HepG2 (cell line): ENCODE measurements around the gene GPT2. TPM values are rescaled to one million over a fixed set of nuclear protein-coding genes. Genes with fewer than 3 reads are reported as not detected.

Experiments used
- ATAC-seq: fragments of 200-7000 bp; cut with Tn5 transposase; 3 replicates; pipeline ENCODE4 v1.9.1; 2020; ENCODE audit warnings: mild to moderate bottlenecking, moderate library complexity
- BruUV-seq: library from RNA; stranded (reverse); fragments of 400-500 nt; replicated peaks from 2 replicates; lab custom pipeline; 2021; lab: Mats Ljungman, UMichigan
- CTCF ChIA-PET: fragments of 300-600 bp; formaldehyde crosslinking; extraction: SDS; loops from one replicate; lab custom pipeline; 2021; ENCODE audit warnings: low total read pairs, inconsistent platforms, low intra/inter-chr PET ratio; lab: Yijun Ruan, JAX
- POLR2A ChIA-PET: fragments of 350-600 bp; sonication (Branson Sonifier 250); formaldehyde crosslinking; loops from one replicate; lab custom pipeline; 2020; ENCODE audit warnings: antibody characterized with exemption, inconsistent platforms; lab: Yijun Ruan, JAX
- DNase-seq: peaks from one replicate; pipeline ENCODE4 v3.0.0-alpha.2; 2015; ENCODE audit warnings: low spot score
- FAIRE-seq: peaks from 3 replicates; lab custom pipeline; 2011; peaks lifted over from hg19 to GRCh38; lab: Jason Lieb, UNC
- H2AFZ ChIP-seq: one replicate; pipeline ENCODE4 v1.6.1; 2011; ENCODE audit warnings: low read length, inconsistent platforms
- H3K27ac ChIP-seq: fragments of 300-600 bp; 3 replicates; pipeline ENCODE4 v1.8.0; 2011; ENCODE audit warnings: mixed run types, mild to moderate bottlenecking, mixed read lengths, low read length, inconsistent platforms; ENCODE audit not compliant: insufficient read depth; ENCODE audit errors: extremely low read length
- H3K27me3 ChIP-seq, 2 experiments: fragments of 200-600 bp in 1 of 2; 2 replicates in 1 of 2; 3 replicates in 1 of 2; pipeline versions ENCODE4 v1.6.0 to v1.8.0; 2011; ENCODE audit warnings: low read length in 2 of 2, mild to moderate bottlenecking in 2 of 2, moderate library complexity in 2 of 2, inconsistent platforms in 1 of 2; ENCODE audit not compliant: insufficient read depth in 2 of 2, control insufficient read depth in 1 of 2
- H3K36me3 ChIP-seq, 2 experiments: fragments of 200-600 bp in 1 of 2; replicated peaks in 1 of 2; 2 replicates in 1 of 2; 3 replicates in 1 of 2; pipeline versions ENCODE4 v1.5.1 to v1.8.0; 2011; ENCODE audit warnings: low read length in 2 of 2, inconsistent platforms in 1 of 2; ENCODE audit not compliant: insufficient read depth in 2 of 2, control insufficient read depth in 1 of 2
- H3K4me1 ChIP-seq: 2 replicates; pipeline ENCODE4 v1.5.1; 2012; ENCODE audit warnings: low read length, inconsistent platforms; ENCODE audit not compliant: insufficient read depth
- H3K4me2 ChIP-seq: 2 replicates; pipeline ENCODE4 v1.6.0; 2011; ENCODE audit warnings: low read depth, low read length, inconsistent platforms
- H3K4me3 ChIP-seq, 3 experiments: fragments of 200-600 bp in 1 of 3; sonication (generic), shearing (Covaris generic) in 1 of 3; replicated peaks in 1 of 3; 2 replicates each; pipeline ENCODE4 v1.5.1; 2011 to 2016; ENCODE audit warnings: low read length in 3 of 3, inconsistent platforms in 2 of 3, low read depth in 2 of 3, mild to moderate bottlenecking in 2 of 3, control low read depth in 1 of 3, mixed read lengths in 1 of 3; ENCODE audit not compliant: insufficient read depth in 1 of 3
- H3K79me2 ChIP-seq: one replicate; pipeline ENCODE4 v1.6.1; 2011; ENCODE audit warnings: low read length, inconsistent platforms; ENCODE audit not compliant: insufficient read depth
- H3K9ac ChIP-seq: 2 replicates; pipeline ENCODE4 v1.6.0; 2011; ENCODE audit warnings: mild to moderate bottlenecking, low read depth, low read length, inconsistent platforms; ENCODE audit not compliant: insufficient read depth
- H3K9me3 ChIP-seq: 2 replicates; pipeline ENCODE4 v1.5.1; 2012; ENCODE audit warnings: mild to moderate bottlenecking, low read length
- H4K20me1 ChIP-seq: 2 replicates; pipeline ENCODE4 v1.6.0; 2011; ENCODE audit warnings: inconsistent platforms, mild to moderate bottlenecking, low read length, moderate library complexity; ENCODE audit not compliant: insufficient read depth
- AGO2 ChIP-seq: fragments of 200-400 bp; formaldehyde crosslinking; optimal IDR thresholded peaks from 2 replicates; pipeline ENCODE3; 2017; ENCODE audit warnings: mild to moderate bottlenecking, low read depth, low read length, moderate library complexity
- NFIB ChIP-seq: sonication (generic); formaldehyde crosslinking; IDR thresholded peaks from 2 replicates; pipeline ENCODE4 v1.9.0; 2021; ENCODE audit warnings: missing genetic modification reagents, mild to moderate bottlenecking, borderline replicate concordance
- NONO ChIP-seq, 2 experiments: fragments of 450-650 bp in 1 of 2; sonication (generic) in 1 of 2; formaldehyde crosslinking in 1 of 2; IDR thresholded peaks in 1 of 2; conservative IDR thresholded peaks in 1 of 2; 2 replicates each; pipeline versions ENCODE4 v1.6.1 to v1.8.0; 2017 to 2022; ENCODE audit warnings: mild to moderate bottlenecking in 1 of 2, missing genetic modification reagents in 1 of 2, moderate library complexity in 1 of 2
- POLR2A ChIP-seq, 2 experiments: IDR thresholded peaks; 2 replicates each; pipeline ENCODE4 v1.6.1; 2011; ENCODE audit warnings: low read depth in 2 of 2, low read length in 2 of 2, mild to moderate bottlenecking in 1 of 2, moderate library complexity in 1 of 2; ENCODE audit not compliant: insufficient read depth in 1 of 2
- POLR2AphosphoS2 ChIP-seq: IDR thresholded peaks from 2 replicates; pipeline ENCODE4 v1.6.1; 2011; ENCODE audit warnings: low read depth, low read length, improper control_type of control experiment
- RAD51 ChIP-seq: fragments of 450-650 bp; IDR thresholded peaks from 2 replicates; pipeline ENCODE4 v1.6.1; 2016; ENCODE audit warnings: borderline replicate concordance
- RBFOX2 ChIP-seq: fragments of 200-400 bp; formaldehyde crosslinking; IDR thresholded peaks from 2 replicates; pipeline ENCODE4 v1.6.1; 2017; ENCODE audit warnings: low read depth, mild to moderate bottlenecking, low read length
- RBM22 ChIP-seq: fragments of 200-400 bp; formaldehyde crosslinking; optimal IDR thresholded peaks from 2 replicates; pipeline ENCODE3; 2017; ENCODE audit warnings: mild to moderate bottlenecking, low read length, moderate library complexity
- SALL1 ChIP-seq: sonication (generic); formaldehyde crosslinking; IDR thresholded peaks from 2 replicates; pipeline ENCODE4 v1.8.0; 2022; ENCODE audit warnings: mild to moderate bottlenecking, missing genetic modification reagents
- TEAD2 ChIP-seq: sonication (generic); formaldehyde crosslinking; IDR thresholded peaks from 2 replicates; pipeline ENCODE4 v1.9.0; 2021; ENCODE audit warnings: missing genetic modification reagents
- ZBTB38 ChIP-seq: sonication (generic); formaldehyde crosslinking; IDR thresholded peaks from 2 replicates; pipeline ENCODE4 v1.5.1; 2020; ENCODE audit warnings: mild to moderate bottlenecking, missing genetic modification reagents
- ZNF264 ChIP-seq: sonication (generic); formaldehyde crosslinking; IDR thresholded peaks from 2 replicates; pipeline ENCODE4 v1.4.0; 2020; ENCODE audit warnings: missing genetic modification reagents
- ZNF274 ChIP-seq: sonication (generic); formaldehyde crosslinking; IDR thresholded peaks from 2 replicates; pipeline ENCODE4 v1.5.1; 2020; ENCODE audit warnings: mild to moderate bottlenecking, missing genetic modification reagents
- ZNF343 ChIP-seq: sonication (generic); formaldehyde crosslinking; IDR thresholded peaks from 2 replicates; pipeline ENCODE4 v1.4.0; 2020; ENCODE audit warnings: mild to moderate bottlenecking, missing genetic modification reagents
- ZNF687 ChIP-seq: sonication (generic); formaldehyde crosslinking; IDR thresholded peaks from 2 replicates; pipeline ENCODE4 v1.5.1; 2020; ENCODE audit warnings: mild to moderate bottlenecking, missing genetic modification reagents, moderate library complexity
- ZNF749 ChIP-seq: sonication (generic); formaldehyde crosslinking; IDR thresholded peaks from 2 replicates; pipeline ENCODE4 v1.8.0; 2022; ENCODE audit warnings: mild to moderate bottlenecking, missing genetic modification reagents, moderate library complexity, borderline replicate concordance
- ZNF768 ChIP-seq: sonication (generic); formaldehyde crosslinking; IDR thresholded peaks from 2 replicates; pipeline ENCODE4 v1.4.0; 2020; ENCODE audit warnings: missing genetic modification reagents
- WGBS: methylation state at CpG from one replicate; pipeline ENCODE4 v1.1.6; 2017; ENCODE audit warnings: low lambda C conversion rate; 5-methylcytosine and 5-hydroxymethylcytosine counted together
- in situ Hi-C: cut with HindIII; loops from 2 replicates; pipeline ENCODE4 v1.10.0; 2017; ENCODE audit warnings: low pct_unique_long_range_greater_than_20kb; ENCODE audit not compliant: extremely low pct_ligation_motif_present
- intact Hi-C: fragments of 100-400 bp; cut with micrococcal nuclease; formaldehyde crosslinking; loops from one replicate; pipeline ENCODE4 v1.10.0; 2022; ENCODE audit not compliant: unreplicated experiment
- polyA plus RNA-seq, 8 experiments: library from polyadenylated mRNA; depleted of rRNA in 3 of 8; stranded (reverse) in 7 of 8; unstranded in 1 of 8; fragments of >200 nt; fragmentation: Illumina TruSeq in 4 of 8; extraction: Trizol in 4 of 8; gene quantifications; 2 replicates each; pipeline versions ENCODE4 v1.2.1 to v1.2.3, GENCODE V29; 2011 to 2016; ENCODE audit warnings: low read depth in 4 of 8, missing spikeins in 1 of 8, mixed read lengths in 1 of 8; ENCODE audit not compliant: insufficient read depth in 1 of 8
- total RNA-seq, 5 experiments: library from RNA; depleted of rRNA; stranded (reverse); fragments of >200 nt; fragmentation: Illumina TruSeq; extraction: Trizol; gene quantifications; 2 replicates each; pipeline ENCODE4 v1.2.3, GENCODE V29; 2016; ENCODE audit warnings: low read depth in 1 of 5

The GPT2 gene
- total and polyA plus RNA-seq, 2 of the 13 experiments (the other 11 are each of a cell fraction or from before 2014, with no cell fraction given) = 138 to 267 TPM

GRCh38 chr16:46922239-46922638, 38.1 kb downstream of the GPT2 start:
- 95% methylated on average over 9 of the region's 10 CpGs for WGBS
- peaks cover 37% of the 10 kb centered on the region for H3K4me1 ChIP-seq
- no peak overlapping the region for H3K9ac ChIP-seq
- H3K9me3 ChIP-seq = no peaks in the 10 kb centered on the region
- H4K20me1 ChIP-seq = peaks cover 47% of the 10 kb centered on the region
- TF ChIP-seq TEAD2 (CRISPR knock-in tag) (no peak), ZNF264 (no peak), AGO2 (peak; percentile 79), ZBTB38 (peak; percentile 23; the same call in 1 of the 2 replicates), ZNF343 (no peak), RBFOX2 (peak; percentile 39; the same call in 1 of the 2 replicates), ZNF687 (CRISPR knock-in tag) (peak; percentile 34; the same call in 1 of the 2 replicates), SALL1 (CRISPR knock-in tag) (0 out of 2 replicates have a peak, but pooled peaks have one; percentile 21), ZNF749 (CRISPR knock-in tag) (no peak), ZNF768 (CRISPR knock-in tag) (peak; percentile 31; the same call in 1 of the 2 replicates), RBM22 (peak; percentile 36), NONO (IDR thresholded peaks at IDR 0.05) (no peak), NONO (CRISPR knock-in tag; conservative IDR thresholded peaks at IDR 0.05) (0 out of 2 replicates have a peak, but pooled peaks have one; percentile 31), ZNF274 (CRISPR knock-in tag) (0 out of 2 replicates have a peak, but pooled peaks have one; percentile 46), POLR2AphosphoS2 (peak; percentile 59), RAD51 (no peak), POLR2A (IDR thresholded peaks at IDR 0.05; ENCODE audit: insufficient read depth in 1 of 2, low read depth in 2 of 2, low read length in 2 of 2) (peak in 1 of 2 experiments; percentile 43; a peak in 1 of 4 replicates), NFIB (CRISPR knock-in tag) (0 out of 2 replicates have a peak, but pooled peaks have one; percentile 28)
- ATAC-seq = no peak
- H3K36me3 ChIP-seq = peaks cover 73 to 96% of the 10 kb centered on the region in 2 experiments
- no peak for FAIRE-seq
- POLR2A ChIA-PET = interaction anchor here (0.6 to 0.7 kb wide), 2 partner anchors 38 to 70 kb away, joined by 3 read pairs; partner anchors contain the start of gene GPT2
- BruUV-seq = no TSS peak
- intact Hi-C loops = no loop called here
- in situ Hi-C loops = no loop called here
- no peaks in the 10 kb centered on the region for H3K79me2 ChIP-seq
- H3K4me3 ChIP-seq = no peak overlapping the region
- H3K27me3 ChIP-seq = no peaks in the 10 kb centered on the region
- CTCF ChIA-PET = no interaction called here
- H2AFZ ChIP-seq = no peak overlapping the region
- DNase-seq = no peak
- no peak overlapping the region for H3K27ac ChIP-seq
- no peak overlapping the region for H3K4me2 ChIP-seq
